Astrocyte (in vitro differentiated cells and primary cell): ENCODE data around the gene PPM1L.

Experiments used
- EZH2 ChIP-seq: IDR thresholded peaks from 2 replicates; pipeline ENCODE4 v1.6.1; 2012; ENCODE audit warnings: mild to moderate bottlenecking, low read length, inconsistent platforms; ENCODE audit not compliant: insufficient read depth
- TF ChIP-seq, protein P1 (sequence below): IDR thresholded peaks from 2 replicates; pipeline ENCODE4 v1.5.1; 2011; ENCODE audit warnings: low read depth, mild to moderate bottlenecking, inconsistent platforms, low read length, moderate library complexity; ENCODE audit not compliant: insufficient read depth

DNA sequence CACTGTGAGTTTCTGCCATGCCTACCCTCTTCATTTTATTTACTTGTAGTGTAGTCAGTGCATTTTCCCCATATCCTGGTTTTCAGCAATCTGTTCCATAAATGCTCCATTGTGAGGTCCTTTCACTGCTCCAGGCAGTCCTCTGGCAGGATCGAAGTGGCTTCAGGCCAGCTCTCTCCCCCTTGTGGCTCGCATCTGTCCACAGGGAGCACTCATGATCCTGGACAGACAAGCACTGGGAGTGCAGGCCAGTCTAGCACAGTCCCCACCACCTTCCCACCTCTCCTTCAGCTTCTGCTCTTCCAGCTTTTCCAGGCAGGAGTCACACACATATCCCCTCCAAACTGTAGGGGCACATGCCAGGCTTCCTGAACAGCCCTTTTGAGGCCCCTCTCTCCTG lies 173.6 kb downstream of the PPM1L start:
- TF ChIP-seq, protein P1, sequence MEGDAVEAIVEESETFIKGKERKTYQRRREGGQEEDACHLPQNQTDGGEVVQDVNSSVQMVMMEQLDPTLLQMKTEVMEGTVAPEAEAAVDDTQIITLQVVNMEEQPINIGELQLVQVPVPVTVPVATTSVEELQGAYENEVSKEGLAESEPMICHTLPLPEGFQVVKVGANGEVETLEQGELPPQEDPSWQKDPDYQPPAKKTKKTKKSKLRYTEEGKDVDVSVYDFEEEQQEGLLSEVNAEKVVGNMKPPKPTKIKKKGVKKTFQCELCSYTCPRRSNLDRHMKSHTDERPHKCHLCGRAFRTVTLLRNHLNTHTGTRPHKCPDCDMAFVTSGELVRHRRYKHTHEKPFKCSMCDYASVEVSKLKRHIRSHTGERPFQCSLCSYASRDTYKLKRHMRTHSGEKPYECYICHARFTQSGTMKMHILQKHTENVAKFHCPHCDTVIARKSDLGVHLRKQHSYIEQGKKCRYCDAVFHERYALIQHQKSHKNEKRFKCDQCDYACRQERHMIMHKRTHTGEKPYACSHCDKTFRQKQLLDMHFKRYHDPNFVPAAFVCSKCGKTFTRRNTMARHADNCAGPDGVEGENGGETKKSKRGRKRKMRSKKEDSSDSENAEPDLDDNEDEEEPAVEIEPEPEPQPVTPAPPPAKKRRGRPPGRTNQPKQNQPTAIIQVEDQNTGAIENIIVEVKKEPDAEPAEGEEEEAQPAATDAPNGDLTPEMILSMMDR = no peak
- TF ChIP-seq EZH2 = no peak
